ENCODE results near the gene GDF7.

Gene GDF7

DNA sequence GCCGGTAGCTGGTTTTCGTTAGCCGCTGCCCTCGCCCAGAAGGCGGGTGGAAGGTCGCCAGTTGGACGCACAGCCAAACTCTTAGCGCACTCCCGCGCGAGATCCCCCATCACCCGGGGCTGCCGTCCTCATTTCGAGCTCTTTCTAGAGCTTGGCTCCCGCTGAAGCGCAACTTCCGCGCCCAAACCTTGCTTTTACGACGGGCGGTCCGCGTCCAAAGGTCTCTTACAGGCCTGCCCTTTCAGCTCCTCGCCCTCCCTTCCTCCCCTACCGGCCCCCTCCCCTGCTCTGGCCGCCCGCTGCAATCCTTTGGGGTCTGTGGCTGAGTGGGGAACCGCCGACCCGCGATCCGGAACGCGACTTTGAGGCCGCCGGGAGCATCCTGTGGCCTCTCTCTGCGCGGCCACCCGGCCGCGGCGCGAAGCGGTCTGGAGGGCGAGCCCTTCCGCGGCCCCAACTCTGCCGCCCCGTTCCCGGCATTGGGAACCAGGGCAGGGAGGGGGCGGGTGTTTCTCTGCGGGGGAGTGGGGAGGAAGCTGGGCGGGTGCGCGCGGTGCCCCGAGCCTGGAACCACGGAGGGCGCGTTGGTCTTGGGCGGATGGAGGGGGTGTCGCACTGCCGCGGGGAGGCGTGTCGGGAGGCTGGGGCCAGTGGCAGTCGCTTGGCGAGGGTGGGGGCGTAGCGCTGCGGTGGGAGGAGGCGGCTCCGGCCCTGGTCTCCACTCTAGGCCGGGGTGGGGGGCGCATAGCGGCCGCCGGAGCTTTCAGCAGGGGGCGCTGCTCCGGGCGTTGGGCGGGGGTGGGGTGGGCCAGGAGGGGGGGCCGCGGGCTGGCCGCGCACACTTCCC is at the start of gene GDF7:
TSS of gene GDF7 (plus strand) at position 841 of the 847 bp plus-strand sequence. CDS start 96 bp downstream, outside the sequence.
- DNase-seq = peak; percentile 14

- DNase-seq = peak; percentile 21 to 28
Observed at GRCh38 chr2:20617892-20618467, 49.0 kb upstream of the GDF7 start.

- DNase-seq = no peak
Observed at GRCh38 chr2:20618468-20618885, 48.5 kb upstream of the GDF7 start.

GRCh38 chr2:20618886-20619521 is 47.9 kb upstream of the GDF7 start:
- no peak for DNase-seq

DNA sequence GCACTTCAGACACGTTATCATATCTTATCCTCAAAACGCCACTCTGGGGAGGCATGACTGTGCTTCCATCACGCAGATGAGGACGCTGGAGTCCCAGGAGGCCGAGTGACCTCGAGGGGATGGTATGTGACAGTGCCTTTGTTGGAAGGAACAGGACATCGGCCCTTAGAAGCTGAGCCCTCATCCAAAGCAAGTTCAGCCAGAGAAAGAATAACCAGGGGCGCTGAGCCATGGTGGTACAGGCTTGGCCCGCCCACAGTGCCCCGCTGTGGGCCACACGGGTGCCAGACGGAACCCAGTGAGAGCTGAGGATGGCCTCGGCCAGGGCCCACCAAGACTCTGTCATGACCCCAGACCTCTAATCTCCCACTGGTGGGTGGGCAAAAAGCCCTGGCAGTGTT is 47.3 kb upstream of the GDF7 start:
- no peak for DNase-seq

GRCh38 chr2:20620271-20620681 is 46.7 kb upstream of the GDF7 start:
- DNase-seq = no peak

- DNase-seq = no peak
Observed at GRCh38 chr2:20620696-20621365, 46.1 kb upstream of the GDF7 start.

- DNase-seq = no peak
Observed at GRCh38 chr2:20621366-20622295, 45.3 kb upstream of the GDF7 start.

- DNase-seq = no peak
Observed at GRCh38 chr2:20622296-20622686, 44.7 kb upstream of the GDF7 start.

- DNase-seq = no peak
Observed at GRCh38 chr2:20622731-20623130, 44.2 kb upstream of the GDF7 start.

DNA sequence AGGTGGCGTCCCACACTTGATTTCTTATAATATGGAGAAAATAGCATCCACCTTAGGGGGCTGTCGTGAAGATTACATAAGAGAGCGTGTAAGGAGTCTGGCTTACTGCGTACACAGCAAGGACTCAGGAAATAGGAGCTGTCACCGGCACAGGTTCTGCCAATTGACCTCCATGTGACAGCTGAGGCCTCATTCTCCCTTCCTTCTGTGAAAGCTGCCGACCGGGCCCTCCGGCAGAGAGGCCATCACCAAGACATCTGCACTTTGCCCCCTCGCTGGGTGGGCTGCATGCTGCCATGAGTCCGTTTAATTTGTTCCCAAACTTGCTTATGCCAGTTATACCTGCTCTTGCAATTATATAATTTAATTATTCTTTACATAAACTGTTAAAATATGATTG is 43.7 kb upstream of the GDF7 start:
- DNase-seq = no peak

GRCh38 chr2:20623741-20624155 is 43.2 kb upstream of the GDF7 start:
- DNase-seq = no peak

DNA sequence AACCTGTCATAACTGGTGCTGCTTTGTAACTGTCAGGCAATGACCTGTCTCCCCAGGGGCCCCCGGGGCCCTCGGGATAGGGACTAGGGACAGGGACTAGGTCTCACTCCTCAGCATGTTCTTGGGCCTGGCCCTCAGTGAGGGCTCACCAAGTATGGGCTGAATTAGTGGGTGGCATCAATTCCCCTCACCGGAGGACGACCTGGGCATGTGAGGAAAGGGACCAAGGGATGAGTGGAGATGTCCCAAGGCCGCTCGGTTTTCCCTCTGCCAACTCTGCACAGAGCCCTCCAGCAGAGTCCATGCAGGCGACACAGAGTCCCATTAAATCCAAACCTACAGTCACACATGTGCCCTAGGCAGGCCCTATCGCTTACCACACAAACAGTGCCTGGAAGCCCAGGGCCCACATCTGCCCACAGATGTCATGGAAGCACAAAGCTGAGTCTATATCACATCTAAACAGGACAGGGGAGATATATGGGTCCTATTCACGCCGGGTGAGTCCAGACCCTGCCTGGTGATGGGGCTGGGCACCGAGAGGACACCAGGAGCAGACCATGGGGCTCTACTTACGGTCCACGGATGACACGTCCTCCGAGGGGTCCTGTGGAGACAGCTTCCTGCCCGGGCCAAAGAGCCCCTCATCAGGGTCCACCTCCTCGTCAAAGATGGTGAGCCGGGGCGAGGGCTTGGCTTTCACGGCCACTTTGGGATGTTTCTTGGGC is 42.6 kb upstream of the GDF7 start:
- DNase-seq = no peak

- DNase-seq = no peak
Observed at GRCh38 chr2:20624884-20625485, 42.0 kb upstream of the GDF7 start.

- no peak for DNase-seq
Observed at GRCh38 chr2:20625491-20626391, 41.2 kb upstream of the GDF7 start.

DNA sequence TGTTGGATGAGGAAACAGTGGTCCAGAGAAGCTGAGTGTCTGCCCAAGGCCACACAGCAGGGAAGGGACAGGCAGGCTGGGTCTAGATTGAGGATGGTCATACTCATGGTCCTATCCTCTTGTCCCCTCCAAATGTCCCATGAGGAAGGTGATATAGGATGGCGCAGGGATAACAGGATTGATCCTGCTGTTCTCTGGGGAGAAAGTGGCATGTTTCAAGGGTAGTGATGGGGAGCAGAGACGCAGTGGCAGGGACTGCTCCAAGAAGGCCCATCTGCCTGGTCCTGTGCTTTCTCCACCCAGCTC is 40.6 kb upstream of the GDF7 start:
- no peak for DNase-seq

DNA sequence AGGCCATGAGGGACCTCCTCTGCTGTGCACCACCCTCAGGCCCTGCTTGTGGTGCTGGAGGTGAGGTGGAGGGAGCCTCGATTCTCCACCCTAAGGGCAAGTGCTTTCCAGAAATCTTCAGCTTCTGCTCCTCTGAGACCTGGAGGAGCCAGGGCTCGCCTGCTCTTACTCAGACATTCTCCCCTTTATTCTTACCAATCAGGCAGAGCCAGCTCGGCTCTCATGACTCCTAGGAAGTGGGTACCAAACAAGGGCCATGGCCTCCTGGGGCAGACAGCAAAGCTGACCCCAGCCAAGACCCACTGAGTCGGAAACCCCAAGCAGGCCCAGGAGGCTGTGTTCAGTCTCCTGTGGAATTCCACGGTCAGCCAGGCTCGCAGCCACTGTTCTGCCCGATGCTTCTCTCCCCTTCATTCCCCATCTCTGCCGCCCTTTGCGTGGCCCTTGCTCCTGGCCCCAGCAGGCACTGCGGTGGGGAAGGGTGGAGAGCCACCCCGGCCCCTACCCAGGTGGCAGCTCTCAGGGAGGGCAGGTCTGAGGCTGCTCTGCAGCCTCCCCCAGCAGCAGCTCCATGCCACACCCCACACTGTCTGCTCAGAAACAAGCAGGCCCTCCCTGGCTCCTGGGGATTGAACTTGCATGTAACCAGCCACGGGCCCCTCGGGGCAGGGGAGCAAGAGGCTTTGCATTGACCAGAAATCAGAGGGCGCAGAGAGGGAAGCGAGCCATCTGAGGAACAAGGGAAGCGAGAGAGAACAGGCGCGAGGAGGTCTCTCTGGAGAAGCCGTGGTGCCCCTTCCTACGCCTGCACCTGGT is 40.0 kb upstream of the GDF7 start:
- no peak for DNase-seq

DNA sequence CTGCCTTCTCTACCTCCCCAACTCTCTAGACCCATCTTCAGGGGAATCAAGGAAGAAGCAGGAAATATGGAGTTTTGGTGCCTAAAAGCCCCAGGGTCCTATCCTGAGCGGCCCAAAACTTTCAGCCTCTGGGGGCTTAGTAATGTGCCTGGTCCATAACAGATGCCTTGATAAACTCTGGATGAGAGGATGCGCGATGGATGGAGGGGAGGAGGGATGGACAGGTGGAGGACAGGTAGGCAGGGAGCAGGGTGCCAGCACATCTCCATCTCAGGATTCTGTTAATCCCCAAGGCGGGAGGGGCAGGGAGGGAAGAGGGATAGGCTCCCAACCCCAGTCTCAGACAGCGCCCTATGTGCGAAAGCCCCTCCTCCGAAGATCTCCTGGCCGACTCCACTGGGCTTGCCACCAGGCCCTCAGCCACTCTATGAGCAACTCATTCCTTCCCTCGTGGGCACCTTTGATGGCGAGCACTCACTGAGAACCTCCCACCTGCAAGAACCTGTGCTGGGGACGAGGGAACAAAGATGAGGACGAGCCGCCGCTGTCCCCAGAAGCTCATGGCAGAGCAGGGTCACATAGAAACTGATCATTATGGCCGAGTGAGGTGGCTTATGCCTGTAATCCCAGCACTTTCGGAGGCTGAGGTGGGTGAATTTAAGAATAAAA is 39.1 kb upstream of the GDF7 start:
- no peak for DNase-seq

DNA sequence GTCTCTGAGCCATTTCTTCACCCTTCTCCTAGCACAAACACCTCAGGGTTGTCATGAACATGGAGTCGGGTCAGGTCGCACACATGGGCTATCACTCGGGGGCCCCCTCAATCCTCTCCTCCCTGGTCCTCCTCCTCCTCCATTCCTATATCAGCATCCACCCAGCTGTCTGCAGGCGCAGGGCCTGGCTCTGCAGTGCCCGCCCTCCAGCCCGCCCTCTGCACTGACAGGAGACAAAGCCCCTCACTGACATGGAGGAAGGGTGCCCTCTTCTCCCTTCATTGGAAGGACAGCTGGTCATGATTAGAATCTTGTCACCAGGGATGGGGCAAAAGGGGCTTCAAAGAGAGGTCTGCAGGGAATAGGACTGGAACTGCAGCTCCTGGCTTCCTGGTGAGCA is 37.8 kb upstream of the GDF7 start:
- no peak for DNase-seq

Data from Kasumi-1 (cell line).